ENCODE data around the gene AS3MT.
"Not testable (repeated sequence)": the region's sequence is repeated elsewhere in the genome, so short reads cannot be mapped to it uniquely, and the experiment has no call there.

The AS3MT gene

GRCh38 chr10:102869258-102870198 is at the start of gene AS3MT:
TSS of gene AS3MT (plus strand) at chr10:102869470. CDS start at chr10:102869593, 123 bp downstream.
- no peak for DNase-seq (ENCODE audit: low read depth, low spot score)

- not testable (repeated sequence) for DNase-seq (ENCODE audit: low read depth, low spot score)
Measured at GRCh38 chr10:102820008-102820407, 49.3 kb upstream of the AS3MT start.

DNA sequence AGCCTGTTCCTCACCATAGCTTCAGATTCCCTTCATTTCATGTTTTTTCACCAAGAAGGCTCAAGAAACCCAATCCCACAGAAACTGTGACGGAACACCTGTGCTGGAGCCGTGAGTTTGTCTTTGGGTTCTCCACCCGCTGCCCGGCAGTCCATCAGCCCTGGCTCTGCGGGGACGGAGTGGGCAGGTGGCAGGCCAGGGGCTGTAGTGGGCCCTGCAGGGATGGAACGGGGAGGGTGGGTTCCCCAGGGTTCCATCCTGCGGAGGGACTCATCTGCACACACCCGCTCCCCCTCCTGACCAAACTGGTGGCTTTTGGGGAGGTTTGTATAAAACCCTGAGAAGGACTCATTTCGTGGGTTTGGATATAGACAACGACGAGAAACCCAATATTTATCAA is 47.0 kb upstream of the AS3MT start:
- DNase-seq (ENCODE audit: low read depth, low spot score), result no peak

GRCh38 chr10:102824664-102825063 is 44.6 kb upstream of the AS3MT start:
- DNase-seq (ENCODE audit: low read depth, low spot score), result no peak

GRCh38 chr10:102826148-102826796 is 43.0 kb upstream of the AS3MT start:
- DNase-seq (ENCODE audit: low read depth, low spot score), result no peak

- no peak for DNase-seq (ENCODE audit: low read depth, low spot score)
Measured at GRCh38 chr10:102827597-102827975, 41.7 kb upstream of the AS3MT start.

DNA sequence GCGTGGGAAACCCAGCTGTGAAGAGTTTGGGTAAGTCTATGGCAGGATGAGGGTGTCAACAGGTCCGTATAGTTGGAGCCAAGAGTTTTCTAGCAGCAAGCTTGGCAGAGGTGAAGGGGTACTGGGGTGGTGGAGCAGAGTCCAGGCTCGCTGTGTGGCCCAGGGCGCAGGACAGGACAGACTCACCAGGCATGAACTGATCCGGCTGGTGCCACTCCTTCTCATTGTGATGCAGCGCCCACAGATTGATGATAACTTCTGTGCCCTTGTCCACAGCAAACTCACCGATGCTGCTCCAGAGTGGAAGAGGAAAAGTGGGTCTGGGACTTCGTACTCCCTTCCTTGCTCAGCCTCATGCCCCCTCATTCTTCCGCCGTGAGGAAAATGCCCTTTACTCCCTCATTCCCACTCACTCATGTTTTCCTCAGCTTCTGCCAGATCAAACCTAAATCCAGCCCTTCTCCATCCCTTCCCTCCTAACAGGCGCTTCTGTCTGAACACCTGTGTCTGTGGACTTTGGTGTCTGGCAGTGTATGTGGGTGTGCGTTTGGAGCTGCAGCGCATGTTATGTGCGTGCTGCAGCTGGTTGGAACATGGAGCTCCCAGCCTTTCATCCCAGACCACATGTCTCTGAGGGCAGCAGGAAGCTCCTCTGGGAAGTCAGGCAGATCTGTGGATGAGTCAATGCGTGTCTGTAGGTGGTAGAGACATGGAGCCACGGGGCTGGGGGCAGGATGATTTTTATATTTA is 37.8 kb upstream of the AS3MT start:
- DNase-seq (ENCODE audit: low read depth, low spot score), result no peak

DNA sequence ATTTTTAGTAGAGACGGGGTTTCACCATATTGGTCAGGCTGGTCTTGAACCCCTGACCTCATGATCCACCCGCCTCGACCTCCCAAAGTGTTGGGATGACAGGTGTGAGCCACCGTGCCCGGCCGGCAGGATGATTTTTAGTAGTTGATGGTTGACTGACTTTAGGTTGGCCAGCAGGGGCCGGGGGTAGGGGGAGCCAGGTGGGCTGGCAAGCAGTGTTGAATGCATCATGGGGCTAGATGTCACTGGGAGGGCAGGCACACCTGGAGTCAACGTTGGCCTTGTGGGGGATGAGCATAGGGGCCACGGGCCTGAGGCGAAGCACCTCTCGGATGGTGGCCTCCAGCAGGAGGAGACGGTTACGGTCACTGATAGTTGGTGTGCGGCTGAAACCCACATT is 37.0 kb upstream of the AS3MT start:
- no peak for DNase-seq (ENCODE audit: low read depth, low spot score)

GRCh38 chr10:102832987-102833386 is 36.3 kb upstream of the AS3MT start:
- no peak for DNase-seq (ENCODE audit: low read depth, low spot score)

DNA sequence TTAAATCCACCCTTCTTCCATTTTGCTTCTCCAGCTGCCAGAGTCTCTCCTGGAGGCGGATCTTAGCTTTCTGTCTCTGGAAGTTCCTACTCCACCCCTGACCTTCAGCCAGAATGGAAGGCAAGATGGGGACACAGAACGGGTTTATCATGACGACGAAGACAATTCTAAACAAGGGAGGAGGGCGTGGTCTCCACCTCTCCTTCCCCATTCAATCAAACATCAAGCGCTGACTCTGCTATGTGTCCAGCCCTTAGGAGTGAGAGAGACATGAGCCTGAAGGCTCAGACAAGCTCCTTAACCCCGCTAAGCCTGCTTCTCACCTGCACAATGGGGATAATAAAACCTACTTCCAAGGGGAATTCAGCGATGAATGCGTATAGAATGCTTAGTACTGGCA is 35.1 kb upstream of the AS3MT start:
- no peak for DNase-seq (ENCODE audit: low read depth, low spot score)

- DNase-seq (ENCODE audit: low read depth, low spot score), result no peak
Measured at GRCh38 chr10:102835007-102835482, 34.2 kb upstream of the AS3MT start.

- DNase-seq (ENCODE audit: low read depth, low spot score), result no peak
Measured at GRCh38 chr10:102837230-102837721, 32.0 kb upstream of the AS3MT start, which contains the start of gene CYP17A1. TSS of gene CYP17A1 (minus strand) at chr10:102837413. CDS start at chr10:102837361, 52 bp downstream.

DNA sequence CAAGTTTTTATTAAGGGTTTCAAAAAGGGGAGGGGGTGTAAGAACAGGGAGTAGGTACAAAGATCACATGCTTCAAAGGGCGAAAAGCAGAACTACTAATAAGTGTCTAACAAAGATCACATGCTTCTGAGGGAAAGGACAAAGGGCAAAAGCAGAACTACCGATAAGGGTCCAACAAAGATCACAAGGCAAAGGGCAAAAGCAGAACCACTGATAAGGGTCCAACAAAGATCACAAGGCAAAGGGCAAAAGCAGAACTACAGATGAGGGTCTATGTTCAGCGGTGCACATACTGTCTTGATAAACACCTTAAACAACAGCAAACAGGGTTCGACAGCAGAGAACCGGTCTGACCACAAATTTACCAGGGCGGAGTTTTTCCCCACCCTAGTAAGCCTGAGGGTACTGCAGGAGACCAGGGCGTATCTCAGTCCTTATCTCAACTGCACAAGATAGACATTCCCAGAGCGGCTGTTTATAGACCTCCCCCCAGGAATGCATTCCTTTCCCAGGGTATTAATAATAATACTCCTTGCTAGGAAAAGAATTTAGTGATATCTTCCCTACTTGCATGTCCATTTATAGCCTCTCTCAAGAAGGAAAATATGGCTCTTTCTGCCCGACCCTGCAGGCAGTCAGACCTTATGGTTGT is 30.9 kb upstream of the AS3MT start:
- DNase-seq (ENCODE audit: low read depth, low spot score), result not testable (repeated sequence)

DNA sequence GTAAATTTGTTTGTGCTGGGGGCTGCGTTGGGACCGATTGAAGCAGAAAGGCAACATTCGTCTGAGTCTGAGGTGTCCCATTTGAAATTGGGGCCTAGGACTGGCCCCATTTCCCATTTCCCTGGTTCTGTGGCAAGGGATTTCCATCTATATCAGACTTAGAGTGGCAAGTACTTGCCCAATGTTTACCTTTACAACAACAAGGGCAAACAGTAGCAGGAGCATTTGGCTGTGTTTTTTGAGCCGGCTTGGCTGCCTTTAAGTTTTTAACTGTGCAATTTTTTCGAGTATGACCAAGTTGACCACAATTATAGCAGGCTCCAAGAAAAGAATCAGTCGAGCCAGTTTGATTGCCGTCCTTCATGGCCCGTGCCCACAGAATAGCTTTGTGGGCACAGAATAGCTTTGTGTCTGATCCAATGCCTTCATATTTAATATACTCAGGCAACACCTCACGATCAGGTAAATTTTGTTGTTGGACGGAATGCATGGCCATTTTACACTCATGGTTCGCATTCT is 27.4 kb upstream of the AS3MT start:
- no peak for DNase-seq (ENCODE audit: low read depth, low spot score)

- not testable (repeated sequence) for DNase-seq (ENCODE audit: low read depth, low spot score)
Measured at GRCh38 chr10:102843139-102843538, 26.1 kb upstream of the AS3MT start.

DNA sequence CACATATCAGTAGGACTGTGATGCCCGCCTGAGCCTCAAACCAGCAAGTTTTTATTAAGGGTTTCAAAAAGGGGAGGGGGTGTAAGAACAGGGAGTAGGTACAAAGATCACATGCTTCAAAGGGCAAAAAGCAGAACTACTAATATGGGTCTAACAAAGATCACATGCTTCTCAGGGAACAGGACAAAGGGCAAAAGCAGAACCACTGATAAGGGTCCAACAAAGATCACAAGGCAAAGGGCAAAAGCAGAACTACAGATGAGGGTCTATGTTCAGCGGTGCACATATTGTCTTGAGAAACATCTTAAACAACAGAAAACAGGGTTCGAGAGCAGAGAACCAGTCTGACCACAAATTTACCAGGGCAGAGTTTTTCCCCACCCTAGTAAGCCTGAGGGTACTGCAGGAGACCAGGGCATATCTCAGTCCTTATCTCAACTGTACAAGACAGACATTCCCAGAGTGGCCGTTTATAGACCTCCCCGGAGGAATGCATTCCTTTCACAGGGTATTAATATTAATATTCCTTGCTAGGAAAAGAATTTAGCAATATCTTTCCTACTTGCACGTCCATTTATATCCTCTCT is 25.0 kb upstream of the AS3MT start:
- not testable (repeated sequence) for DNase-seq (ENCODE audit: low read depth, low spot score)

DNA sequence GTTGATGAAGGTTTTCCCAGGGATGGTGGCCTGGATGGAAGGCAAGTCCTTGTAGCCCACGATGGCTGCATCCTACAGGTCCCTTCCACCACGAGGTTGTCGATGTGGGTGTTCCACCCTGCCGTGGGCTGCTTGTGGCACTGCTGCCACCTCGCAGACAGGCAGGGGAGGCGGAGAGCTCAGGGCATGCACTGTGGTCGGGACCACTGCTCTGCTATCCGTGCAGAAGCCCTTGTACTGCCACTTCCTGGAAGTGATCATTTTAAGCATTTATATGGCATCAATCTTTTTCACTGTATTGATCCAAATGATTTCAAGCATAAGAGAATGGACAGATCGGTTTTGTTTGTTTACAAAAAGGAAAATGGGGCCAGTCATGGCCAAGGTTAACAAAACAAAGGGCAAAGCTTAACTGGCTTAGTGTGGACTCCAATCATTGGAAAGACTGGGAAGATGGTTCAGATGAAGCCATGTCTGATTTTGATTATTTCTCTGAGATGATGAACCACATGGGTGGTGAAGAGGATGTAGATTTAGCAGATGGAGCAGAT is 23.8 kb upstream of the AS3MT start:
- DNase-seq (ENCODE audit: low read depth, low spot score), result no peak

DNA sequence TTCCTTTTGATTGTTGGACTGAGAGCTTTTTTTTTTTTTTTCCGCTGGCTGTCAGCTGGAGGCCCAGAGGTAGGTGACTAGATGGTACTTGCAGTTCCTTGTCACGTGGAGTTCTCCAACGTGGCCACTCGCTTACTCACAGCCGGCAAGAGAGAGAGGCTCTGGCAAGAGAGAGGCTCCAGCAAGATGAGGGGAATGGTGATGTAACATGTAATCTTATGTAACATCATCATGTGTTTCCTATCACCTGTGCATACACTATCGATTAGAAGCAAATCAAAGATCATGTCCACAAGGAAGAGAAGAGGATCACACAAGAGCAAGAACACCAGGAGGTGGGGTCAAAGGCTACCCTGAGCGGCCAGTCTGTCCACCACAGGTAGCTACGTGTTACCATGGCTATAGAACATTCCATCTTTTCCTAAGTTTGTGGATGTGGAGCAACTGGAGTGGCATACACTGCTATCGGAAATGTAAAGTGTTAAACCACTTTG is 19.2 kb upstream of the AS3MT start:
- DNase-seq (ENCODE audit: low read depth, low spot score), result no peak

DNA sequence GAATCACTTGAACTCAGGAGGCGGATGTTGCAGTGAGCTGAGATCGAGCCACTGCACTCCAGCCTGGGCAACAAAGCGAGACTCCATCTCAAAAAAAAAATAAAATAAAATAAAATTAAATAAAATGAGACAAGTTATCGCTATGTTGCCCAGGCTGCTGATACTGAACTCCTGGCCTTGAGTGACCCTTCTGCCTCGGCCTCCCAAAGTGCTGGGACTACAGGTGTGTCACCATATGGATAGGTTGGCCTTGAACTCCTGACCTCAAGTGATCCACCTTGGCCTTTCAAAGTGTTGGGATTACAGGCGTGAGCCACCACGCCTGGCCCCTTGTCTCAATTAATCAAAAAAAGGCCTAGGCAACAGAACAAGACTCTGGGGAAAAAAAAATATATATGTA is 16.0 kb upstream of the AS3MT start:
- DNase-seq (ENCODE audit: low read depth, low spot score), result not testable (repeated sequence)

Measured in smooth muscle cell of the brain vasculature (primary cell).